OCI-LY7 (cell line): ENCODE data around the gene CHST13. TPM values are rescaled to one million over a fixed set of nuclear protein-coding genes. Genes with fewer than 3 reads are reported as not detected.

Experiments
- BruUV-seq: library from RNA; stranded (reverse); fragments of 400-500 nt; replicated peaks from 2 replicates; lab custom pipeline; 2021; lab: Mats Ljungman, UMichigan
- CTCF ChIA-PET: fragments of 300-600 bp; sonication (Branson Sonifier 250); formaldehyde crosslinking; loops from one replicate; lab custom pipeline; 2022; ENCODE audit warnings: antibody characterized with exemption; ENCODE audit not compliant: unreplicated experiment; lab: Charles Lee
- POLR2A ChIA-PET: fragments of 300-600 bp; sonication (Branson Sonifier 250); formaldehyde crosslinking; loops from one replicate; lab custom pipeline; 2022; ENCODE audit warnings: antibody characterized with exemption; lab: Charles Lee
- DNase-seq: peaks from one replicate; pipeline ENCODE4 v3.0.0-alpha.2; 2015; ENCODE audit warnings: low spot score
- H2AFZ ChIP-seq: fragments of 200-600 bp; sonication (generic), shearing (Covaris generic); 2 replicates; pipeline ENCODE4 v1.6.1; 2014; ENCODE audit warnings: mild to moderate bottlenecking, antibody characterized with exemption, low read length, moderate library complexity
- H3K27ac ChIP-seq: fragments of 200-600 bp; sonication (generic); 2 replicates; pipeline ENCODE4 v1.5.1; 2014; ENCODE audit warnings: mixed run types, low read depth, mild to moderate bottlenecking, moderate library complexity, low read length, inconsistent platforms; ENCODE audit not compliant: poor library complexity, severe bottlenecking
- H3K36me3 ChIP-seq: fragments of 200-600 bp; sonication (generic); 2 replicates; pipeline ENCODE4 v1.6.1; 2014; ENCODE audit warnings: mild to moderate bottlenecking, antibody characterized with exemption, low read length, moderate library complexity, mixed read lengths; ENCODE audit not compliant: insufficient read depth
- H3K4me1 ChIP-seq: fragments of 200-600 bp; sonication (generic); 2 replicates; pipeline ENCODE4 v1.5.1; 2014; ENCODE audit warnings: mild to moderate bottlenecking, low read length; ENCODE audit not compliant: insufficient read depth, poor library complexity, severe bottlenecking
- H3K4me2 ChIP-seq: fragments of 200-600 bp; sonication (generic); 2 replicates; pipeline ENCODE4 v1.6.1; 2014; ENCODE audit warnings: mild to moderate bottlenecking, low read length
- H3K4me3 ChIP-seq: fragments of 200-600 bp; sonication (generic); 2 replicates; pipeline ENCODE4 v1.5.1; 2014; ENCODE audit warnings: mild to moderate bottlenecking, low read depth, low read length; ENCODE audit not compliant: poor library complexity, severe bottlenecking
- H3K79me2 ChIP-seq: fragments of 200-600 bp; sonication (generic); 2 replicates; pipeline ENCODE4 v1.6.1; 2016; ENCODE audit warnings: low read depth, mild to moderate bottlenecking, low read length, moderate library complexity, mixed read lengths; ENCODE audit not compliant: insufficient read depth
- H3K9me2 ChIP-seq: fragments of 200-600 bp; sonication (generic); 2 replicates; pipeline ENCODE4 v1.6.1; 2016; ENCODE audit warnings: mild to moderate bottlenecking, low read length, mixed read lengths; ENCODE audit not compliant: insufficient read depth
- H3K9me3 ChIP-seq: fragments of 200-600 bp; sonication (generic); 2 replicates; pipeline ENCODE4 v1.6.1; 2014; ENCODE audit warnings: mild to moderate bottlenecking, mixed run types, low read length, mixed read lengths
- H4K20me1 ChIP-seq: fragments of 200-600 bp; sonication (generic); 2 replicates; pipeline ENCODE4 v1.6.1; 2014; ENCODE audit warnings: mild to moderate bottlenecking, antibody characterized with exemption, low read length, moderate library complexity, mixed read lengths; ENCODE audit not compliant: insufficient read depth
- EZH2phosphoT487 ChIP-seq: fragments of 200-600 bp; sonication (generic); IDR thresholded peaks from 2 replicates; pipeline ENCODE4 v1.6.1; 2018; ENCODE audit warnings: low read depth, borderline replicate concordance, mild to moderate bottlenecking, mixed run types, antibody characterized with exemption, low read length, moderate library complexity, mixed read lengths
- intact Hi-C: fragments of 100-400 bp; cut with micrococcal nuclease; formaldehyde crosslinking; loops from one replicate; pipeline ENCODE4 v1.10.0; 2022; ENCODE audit not compliant: unreplicated experiment
- total RNA-seq, 2 experiments: library from RNA; depleted of rRNA in 1 of 2; stranded (reverse); fragments of >200 nt in 1 of 2; shearing (Covaris generic) in 1 of 2; gene quantifications; 2 replicates each; pipeline ENCODE4 v1.2.3, GENCODE V29; 2014 to 2022
- TF ChIP-seq, protein P1 (sequence below): fragments of 200-600 bp; sonication (generic); conservative IDR thresholded peaks from 2 replicates; pipeline ENCODE4 v1.5.1; 2014; ENCODE audit warnings: mild to moderate bottlenecking, antibody characterized with exemption, low read length, moderate library complexity, mixed read lengths

The CHST13 gene
- total RNA-seq, 2 experiments from 2014 or later = not detected

DNA sequence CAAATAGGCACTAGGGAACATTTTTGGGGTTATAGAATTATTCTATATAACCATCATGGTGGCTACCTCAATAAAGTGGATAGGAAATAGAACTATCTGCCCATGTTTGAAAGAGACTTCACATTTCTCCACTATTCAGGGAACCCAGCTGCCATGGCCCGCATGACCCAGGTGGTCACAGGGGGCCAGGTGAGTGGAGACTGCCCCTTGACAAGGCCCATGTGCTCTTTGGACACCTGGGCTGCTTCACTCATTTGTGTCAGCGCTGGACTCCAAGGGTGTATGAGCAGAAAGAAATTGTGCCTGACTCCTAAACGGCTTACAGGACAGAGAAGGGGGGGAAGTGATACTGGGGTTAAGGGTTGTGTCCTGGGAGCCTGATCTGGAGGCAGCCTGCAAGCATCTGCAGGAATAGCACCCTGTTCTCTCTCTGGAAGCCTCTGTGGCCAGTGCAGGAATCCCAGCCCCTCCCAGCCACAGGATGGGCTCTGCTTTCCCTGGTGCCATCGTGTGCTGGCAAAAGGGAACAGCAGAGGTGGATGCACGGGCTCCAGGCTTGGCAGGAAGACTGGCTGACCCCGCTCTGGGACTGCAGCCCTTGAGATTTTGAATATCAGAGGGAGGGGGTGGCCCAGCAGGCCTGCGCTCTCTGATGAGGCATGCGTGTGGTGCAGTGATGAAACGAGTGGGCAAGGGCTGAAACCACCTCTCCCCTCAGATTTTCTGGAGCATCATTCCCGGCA is 43.9 kb downstream of the CHST13 start:
- TF ChIP-seq, protein P1, sequence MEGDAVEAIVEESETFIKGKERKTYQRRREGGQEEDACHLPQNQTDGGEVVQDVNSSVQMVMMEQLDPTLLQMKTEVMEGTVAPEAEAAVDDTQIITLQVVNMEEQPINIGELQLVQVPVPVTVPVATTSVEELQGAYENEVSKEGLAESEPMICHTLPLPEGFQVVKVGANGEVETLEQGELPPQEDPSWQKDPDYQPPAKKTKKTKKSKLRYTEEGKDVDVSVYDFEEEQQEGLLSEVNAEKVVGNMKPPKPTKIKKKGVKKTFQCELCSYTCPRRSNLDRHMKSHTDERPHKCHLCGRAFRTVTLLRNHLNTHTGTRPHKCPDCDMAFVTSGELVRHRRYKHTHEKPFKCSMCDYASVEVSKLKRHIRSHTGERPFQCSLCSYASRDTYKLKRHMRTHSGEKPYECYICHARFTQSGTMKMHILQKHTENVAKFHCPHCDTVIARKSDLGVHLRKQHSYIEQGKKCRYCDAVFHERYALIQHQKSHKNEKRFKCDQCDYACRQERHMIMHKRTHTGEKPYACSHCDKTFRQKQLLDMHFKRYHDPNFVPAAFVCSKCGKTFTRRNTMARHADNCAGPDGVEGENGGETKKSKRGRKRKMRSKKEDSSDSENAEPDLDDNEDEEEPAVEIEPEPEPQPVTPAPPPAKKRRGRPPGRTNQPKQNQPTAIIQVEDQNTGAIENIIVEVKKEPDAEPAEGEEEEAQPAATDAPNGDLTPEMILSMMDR = no peak
- TF ChIP-seq EZH2phosphoT487 = no peak
- CTCF ChIA-PET = no interaction called here
- no peak overlapping the region for H2AFZ ChIP-seq
- no peak overlapping the region for H3K4me3 ChIP-seq
- no peak overlapping the region for H3K4me2 ChIP-seq
- H4K20me1 ChIP-seq = no peaks in the 10 kb centered on the region
- no peaks in the 10 kb centered on the region for H3K79me2 ChIP-seq
- DNase-seq = no peak
- H3K4me1 ChIP-seq = no peaks in the 10 kb centered on the region
- H3K9me2 ChIP-seq = 0 out of 2 replicates have a peak, but pooled peaks cover 3% of the 10 kb centered on the region
- BruUV-seq = no TSS peak
- no peaks in the 10 kb centered on the region for H3K36me3 ChIP-seq
- H3K9me3 ChIP-seq = no peaks in the 10 kb centered on the region
- H3K27ac ChIP-seq = no peak overlapping the region
- intact Hi-C loops = no loop called here
- POLR2A ChIA-PET = no interaction called here

- POLR2A ChIA-PET = no interaction called here
- Histone ChIP-seq H2AFZ (no peak overlapping the region), H3K27ac (no peak overlapping the region), H3K4me3 (no peak overlapping the region), H3K9me2 (0 out of 2 replicates have a peak, but pooled peaks cover 3% of the 10 kb centered on the region), H4K20me1 (no peaks in the 10 kb centered on the region), H3K4me1 (no peaks in the 10 kb centered on the region), H3K4me2 (no peak overlapping the region), H3K79me2 (no peaks in the 10 kb centered on the region), H3K36me3 (no peaks in the 10 kb centered on the region), H3K9me3 (no peaks in the 10 kb centered on the region)
- no peak for DNase-seq
- TF ChIP-seq EZH2phosphoT487 = no peak
- TF ChIP-seq, protein P1 = no peak
- CTCF ChIA-PET = no interaction called here
- intact Hi-C loops = no loop called here
- no TSS peak for BruUV-seq
Observed at GRCh38 chr3:126568776-126569342, 44.9 kb downstream of the CHST13 start.
